Medulla oblongata (tissue), 1 donor: ENCODE measurements around the gene UBAP1.
"Not testable (repeated sequence)": the region's sequence is repeated elsewhere in the genome, so short reads cannot be mapped to it uniquely, and the experiment has no call there.

ENCODE experiments used
- DNase-seq: peaks from one replicate; pipeline ENCODE4 v3.0.0-alpha.2; 2015; ENCODE audit errors: extremely low spot score

The UBAP1 gene

DNA sequence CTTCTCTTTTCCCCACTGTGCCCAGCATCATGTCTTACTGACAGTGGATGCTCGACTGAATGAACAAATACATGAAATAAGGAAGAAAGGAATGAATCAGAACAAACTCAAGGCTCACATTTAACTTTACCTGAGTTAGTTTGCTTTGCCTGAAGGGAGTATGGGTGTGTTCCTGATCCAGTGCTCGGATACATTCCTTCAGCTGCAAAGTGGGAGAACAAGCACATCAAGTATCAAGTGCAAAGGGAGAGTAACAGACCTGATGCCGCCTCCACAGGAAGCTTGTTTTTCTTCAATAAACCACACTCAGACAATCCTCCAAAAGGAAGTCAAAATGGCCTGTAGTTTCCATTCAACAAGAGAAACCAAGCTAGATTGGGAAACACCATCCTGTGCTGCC is 84.1 kb downstream of the UBAP1 start:
- DNase-seq = no peak

DNA sequence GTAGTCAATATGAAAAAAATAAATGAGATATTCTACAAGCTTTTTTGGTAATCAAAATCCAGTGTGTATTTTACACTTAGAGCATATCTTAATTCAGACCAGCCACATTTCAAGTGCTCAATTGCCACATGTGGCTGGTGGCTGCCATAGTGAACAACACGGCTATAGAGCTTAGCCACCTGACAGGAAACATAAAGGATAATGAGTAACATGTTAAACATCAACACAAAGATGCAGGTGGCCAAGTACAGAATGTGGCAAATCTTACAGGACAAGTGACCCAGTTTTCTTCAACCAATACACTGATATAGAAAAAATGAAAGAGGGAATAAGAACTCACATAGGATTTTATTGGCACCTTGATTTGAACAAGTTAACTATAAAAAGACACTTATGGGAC is 88.8 kb downstream of the UBAP1 start:
- DNase-seq = no peak

DNA sequence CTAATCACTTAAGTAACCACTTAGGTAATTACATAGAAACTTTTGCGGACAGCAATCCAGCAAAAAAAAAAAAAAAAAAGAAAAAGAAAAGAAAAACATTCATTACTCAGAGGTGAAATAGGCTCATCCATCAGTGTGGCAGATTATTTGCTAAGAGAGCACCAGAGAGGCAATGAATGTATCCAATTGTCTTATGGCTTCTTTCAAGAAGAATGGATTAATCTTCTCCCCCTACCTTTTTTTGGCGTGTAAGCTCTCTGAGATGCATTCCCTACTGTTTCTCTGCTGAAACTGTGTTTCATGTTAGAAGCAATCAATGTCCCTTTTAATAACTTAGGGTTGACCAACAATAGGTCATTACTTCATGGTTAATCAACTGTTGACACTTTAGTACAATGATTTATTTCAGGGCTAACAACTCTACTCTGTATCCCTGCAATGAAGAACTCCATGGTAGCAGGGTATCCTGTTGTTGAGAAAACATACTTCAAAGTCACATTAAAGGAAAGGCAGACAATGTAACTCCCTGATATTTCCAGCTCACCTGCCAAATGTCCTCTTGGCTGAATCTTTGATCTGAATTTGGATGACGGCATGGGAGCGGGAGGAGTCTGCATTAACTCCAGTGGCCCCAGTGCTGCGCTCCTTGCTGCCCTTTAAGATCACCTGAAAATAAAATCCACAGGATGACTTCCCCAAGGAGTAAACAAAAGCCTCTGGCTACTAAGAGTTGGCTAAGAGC is 92.6 kb downstream of the UBAP1 start:
- no peak for DNase-seq

DNA sequence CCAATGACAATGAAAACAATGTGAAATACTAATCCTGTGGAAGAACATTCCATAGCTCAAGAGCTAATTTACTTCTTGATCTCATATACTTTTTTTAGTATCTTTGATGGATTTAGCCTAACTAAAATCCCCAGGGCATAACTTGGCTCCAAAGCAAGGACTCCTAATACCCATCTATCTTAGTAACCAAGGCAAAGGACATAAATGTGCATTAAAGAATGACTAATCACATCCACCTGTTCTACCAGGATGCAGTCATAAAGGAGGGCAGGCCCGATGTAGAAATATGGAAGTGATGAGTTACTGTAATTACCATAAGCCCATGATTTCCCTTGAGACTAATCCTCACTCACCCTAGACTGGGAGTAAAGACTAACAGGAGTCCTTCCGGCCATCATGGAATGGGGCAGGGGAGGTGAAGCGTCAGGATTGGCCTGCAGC is 93.3 kb downstream of the UBAP1 start:
- DNase-seq = no peak

DNA sequence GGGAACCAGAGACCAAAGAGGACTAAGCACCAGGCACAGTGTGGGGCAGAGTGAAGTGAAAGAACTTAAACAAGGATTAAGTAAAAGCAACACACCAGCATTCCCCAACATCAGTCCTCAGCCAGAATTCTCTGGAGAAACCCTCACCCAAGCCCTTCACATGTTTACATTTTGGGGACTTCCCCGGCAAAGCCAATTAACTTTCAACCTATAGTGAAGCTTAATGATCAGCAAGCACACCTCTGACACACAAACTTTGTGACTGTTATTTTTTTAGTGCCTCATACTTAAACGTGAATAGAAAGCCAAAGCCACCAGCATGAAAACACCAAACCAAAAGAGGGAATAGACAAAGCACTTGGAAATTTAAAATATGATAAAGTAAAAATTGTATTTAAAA is 94.7 kb downstream of the UBAP1 start:
- DNase-seq = not testable (repeated sequence)

DNA sequence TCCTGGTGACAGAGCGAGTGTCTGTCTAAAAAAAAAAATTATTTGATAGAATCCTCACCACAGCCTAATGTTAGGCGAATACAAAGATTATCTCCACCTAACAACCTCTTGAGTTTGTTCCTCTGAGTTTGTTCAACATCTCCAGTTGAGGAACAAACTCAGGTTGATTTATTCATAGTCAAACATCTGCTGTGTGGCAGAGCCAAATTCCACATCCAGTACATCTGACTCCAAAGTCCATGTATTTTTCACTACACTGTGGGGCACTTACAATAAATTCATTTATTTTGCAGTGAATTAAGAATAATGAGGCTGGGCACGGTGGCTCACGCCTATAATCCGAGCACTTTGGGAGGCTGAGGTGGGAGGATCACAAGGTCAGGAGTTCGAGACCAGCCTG is 97.0 kb downstream of the UBAP1 start:
- DNase-seq = no peak

DNA sequence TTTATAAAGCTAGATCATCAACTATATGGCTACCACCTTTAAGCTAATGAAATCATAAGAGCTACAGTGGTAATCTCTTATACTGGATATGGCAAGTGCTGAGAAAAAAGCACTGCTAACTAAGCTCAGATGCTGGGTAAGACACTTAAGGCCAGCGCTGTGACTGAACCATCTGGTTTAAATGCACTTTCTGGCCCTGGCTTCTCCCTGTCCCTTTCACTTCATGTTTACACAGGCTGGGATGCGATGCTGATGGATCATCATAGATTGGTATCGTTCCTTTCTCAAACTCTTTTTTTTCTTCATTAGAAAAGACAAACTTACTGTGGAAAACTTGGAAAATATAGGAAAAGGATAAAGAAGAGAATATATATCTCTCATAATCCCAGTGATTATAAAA is 97.9 kb downstream of the UBAP1 start:
- DNase-seq = no peak

DNA sequence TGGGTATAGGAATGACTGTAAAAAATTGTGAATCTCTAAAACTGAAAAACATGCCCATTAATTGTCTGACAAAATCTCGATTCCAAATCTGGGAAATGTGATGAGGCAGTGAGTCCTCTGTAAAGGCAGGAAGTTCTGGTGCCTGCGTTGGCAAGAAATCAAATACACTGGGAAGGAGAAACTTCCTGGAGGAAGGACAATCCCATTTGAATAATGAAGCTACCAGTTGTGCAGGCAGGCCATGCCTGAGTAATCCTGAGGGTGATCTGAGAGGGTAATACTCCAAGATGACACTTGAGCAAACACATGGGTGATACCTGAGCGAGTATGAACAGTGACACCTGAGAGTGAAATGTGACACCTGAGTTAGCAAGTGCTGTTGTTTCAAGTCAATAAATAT is 100.6 kb downstream of the UBAP1 start:
- no peak for DNase-seq

DNA sequence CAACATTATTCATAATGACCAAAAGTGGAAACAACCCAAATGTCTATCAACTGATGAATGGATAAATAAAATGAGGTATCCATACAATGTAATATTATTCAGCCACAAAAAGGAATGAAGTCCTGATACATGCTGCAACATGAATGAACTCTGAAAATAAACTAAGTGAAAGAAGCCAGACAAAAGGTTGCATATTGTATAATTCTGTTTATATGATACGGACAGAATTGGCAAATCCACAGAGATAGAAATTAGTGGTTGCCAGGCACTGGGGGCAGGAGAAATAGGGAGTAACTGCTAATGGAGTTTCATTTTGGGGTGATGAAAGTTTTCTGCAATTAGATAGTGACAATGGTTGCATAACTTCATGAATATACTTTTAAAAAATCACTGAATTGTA is 103.3 kb downstream of the UBAP1 start:
- no peak for DNase-seq

DNA sequence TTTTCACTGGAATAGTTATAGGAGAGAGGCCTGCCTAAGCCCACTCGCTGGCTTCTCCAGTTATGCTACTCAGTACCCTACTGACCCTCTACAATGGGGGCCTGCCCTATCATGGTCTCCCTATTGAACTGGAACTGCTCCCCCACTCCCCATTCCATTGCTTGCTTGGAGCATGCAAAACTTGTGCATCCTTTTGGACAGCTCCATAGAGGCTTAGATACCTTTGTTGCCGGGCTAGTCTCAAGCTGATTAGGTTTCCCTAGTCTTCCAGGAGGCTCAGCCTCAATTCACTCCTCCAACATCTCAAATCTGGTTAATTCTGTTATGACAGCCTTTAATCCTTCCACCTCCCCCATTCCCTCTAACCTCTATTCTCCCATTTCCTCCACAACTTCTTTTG is 110.3 kb downstream of the UBAP1 start:
- DNase-seq = no peak

DNA sequence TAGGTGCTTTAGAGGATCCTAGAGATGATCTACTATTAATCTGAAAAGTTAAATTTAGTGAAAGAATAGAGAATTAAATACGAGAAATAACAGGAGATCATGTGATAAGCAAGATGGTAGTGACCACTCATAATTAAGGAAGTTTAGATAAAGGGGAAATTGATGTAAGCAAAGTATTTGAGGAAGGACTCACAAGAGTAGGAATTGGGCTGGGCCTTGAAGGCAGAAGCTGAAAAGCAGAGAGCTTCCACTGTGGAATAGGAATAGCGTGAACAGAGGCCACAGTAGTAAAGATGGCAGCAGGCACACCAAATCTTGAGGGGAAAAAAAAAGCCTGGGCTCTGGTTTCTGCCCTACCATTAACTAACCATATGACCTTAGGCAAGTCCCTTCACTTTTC is 112.2 kb downstream of the UBAP1 start:
- DNase-seq = peak; percentile 21

DNA sequence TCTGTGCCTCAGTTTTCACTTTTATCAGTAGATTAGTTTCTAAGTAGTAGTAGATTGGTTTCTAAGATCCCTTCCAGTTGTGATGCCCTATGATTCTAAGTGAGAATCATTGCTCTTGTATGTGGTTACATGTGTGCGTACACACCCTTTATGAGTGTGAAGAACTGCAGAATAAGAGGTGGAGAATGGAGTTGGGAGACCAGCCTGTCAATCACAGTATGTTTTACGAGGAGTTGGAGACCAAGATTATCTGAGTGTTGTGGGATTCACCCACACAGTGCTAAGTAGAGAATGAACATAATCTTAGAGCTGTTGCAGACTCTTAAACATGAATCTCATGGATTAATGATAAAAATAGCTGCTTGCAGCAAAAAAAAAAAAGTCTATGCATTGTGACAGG is 112.6 kb downstream of the UBAP1 start:
- no peak for DNase-seq

DNA sequence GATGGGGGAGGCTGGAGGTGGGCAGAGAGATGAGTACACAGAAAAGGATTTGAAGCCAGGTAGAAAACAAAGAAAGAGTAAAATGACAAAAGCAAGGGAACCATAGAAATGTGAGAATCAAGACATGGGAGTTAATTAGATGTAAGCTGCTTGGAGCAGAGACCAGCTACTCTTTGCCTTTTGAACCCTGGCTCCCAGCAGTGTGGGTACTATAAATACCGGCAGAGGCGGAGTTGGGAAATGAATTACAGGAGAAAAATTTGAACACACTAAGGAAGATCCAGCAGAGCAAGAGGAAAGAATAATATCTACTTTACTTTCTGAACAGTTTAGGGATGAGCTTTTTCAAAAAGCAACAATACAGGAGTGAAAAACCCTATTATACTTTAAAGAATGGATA is 113.7 kb downstream of the UBAP1 start:
- no peak for DNase-seq

DNA sequence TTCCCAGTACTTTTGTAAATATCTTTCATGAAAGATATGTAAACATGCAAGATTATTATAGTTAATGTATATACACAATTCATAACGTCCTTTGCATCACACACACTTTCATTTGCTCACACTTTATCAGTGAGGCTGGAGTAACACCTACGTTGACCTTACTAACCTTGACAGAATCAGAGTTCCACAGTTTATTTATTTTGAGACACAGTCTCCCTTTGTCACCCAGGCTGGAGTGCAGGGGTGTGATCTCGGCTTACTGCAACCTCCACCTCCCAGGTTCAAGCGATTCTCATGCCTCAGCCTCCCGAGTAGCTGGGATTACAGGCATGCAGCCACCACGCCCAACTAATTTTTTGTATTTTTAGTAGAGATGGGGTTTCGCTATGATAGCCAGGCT is 122.2 kb downstream of the UBAP1 start:
- DNase-seq = not testable (repeated sequence)
